GM12864 (cell line): ENCODE results near the gene ZNF827.
"Not testable (repeated sequence)": the region's sequence is repeated elsewhere in the genome, so short reads cannot be mapped to it uniquely, and the experiment has no call there.

Experiments
- DNase-seq: peaks from one replicate; pipeline ENCODE4 v3.0.0-alpha.2; 2011; ENCODE audit warnings: low read depth
- H3K4me3 ChIP-seq: 2 replicates; pipeline ENCODE4 v1.5.1; 2011; ENCODE audit warnings: mild to moderate bottlenecking, low read depth, low read length, control low read depth
- TF ChIP-seq, protein P1 (sequence below): IDR thresholded peaks from 2 replicates; pipeline ENCODE4 v1.5.1; 2011; ENCODE audit warnings: low read depth, mild to moderate bottlenecking, moderate library complexity, low read length, control low read depth, inconsistent platforms; ENCODE audit errors: missing control alignments

ZNF827 gene

GRCh38 chr4:145842224-145842887 is 96.3 kb downstream of the ZNF827 start:
- no peak overlapping the region for H3K4me3 ChIP-seq
- TF ChIP-seq, protein P1, sequence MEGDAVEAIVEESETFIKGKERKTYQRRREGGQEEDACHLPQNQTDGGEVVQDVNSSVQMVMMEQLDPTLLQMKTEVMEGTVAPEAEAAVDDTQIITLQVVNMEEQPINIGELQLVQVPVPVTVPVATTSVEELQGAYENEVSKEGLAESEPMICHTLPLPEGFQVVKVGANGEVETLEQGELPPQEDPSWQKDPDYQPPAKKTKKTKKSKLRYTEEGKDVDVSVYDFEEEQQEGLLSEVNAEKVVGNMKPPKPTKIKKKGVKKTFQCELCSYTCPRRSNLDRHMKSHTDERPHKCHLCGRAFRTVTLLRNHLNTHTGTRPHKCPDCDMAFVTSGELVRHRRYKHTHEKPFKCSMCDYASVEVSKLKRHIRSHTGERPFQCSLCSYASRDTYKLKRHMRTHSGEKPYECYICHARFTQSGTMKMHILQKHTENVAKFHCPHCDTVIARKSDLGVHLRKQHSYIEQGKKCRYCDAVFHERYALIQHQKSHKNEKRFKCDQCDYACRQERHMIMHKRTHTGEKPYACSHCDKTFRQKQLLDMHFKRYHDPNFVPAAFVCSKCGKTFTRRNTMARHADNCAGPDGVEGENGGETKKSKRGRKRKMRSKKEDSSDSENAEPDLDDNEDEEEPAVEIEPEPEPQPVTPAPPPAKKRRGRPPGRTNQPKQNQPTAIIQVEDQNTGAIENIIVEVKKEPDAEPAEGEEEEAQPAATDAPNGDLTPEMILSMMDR, result no peak
- no peak for DNase-seq

DNA sequence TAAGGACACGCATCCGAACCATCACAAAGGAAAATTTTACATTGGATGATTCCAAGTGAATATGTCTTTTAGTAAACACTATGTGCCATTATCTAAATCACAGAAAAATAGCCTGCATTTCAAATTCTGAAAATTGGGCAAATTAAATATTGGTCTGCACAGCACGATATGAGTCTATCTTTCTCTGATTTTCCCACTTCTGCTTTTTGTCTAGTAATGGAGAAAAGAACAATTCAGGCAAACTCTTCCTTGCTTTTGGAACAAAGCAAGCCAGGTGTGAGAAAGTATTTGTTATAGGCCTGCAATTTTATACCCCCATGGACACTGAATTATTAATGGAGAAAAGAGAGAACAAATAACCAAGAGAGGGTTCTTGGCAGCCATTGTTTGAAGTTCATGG is 97.8 kb downstream of the ZNF827 start:
- TF ChIP-seq, protein P1, result no peak
- no peak for DNase-seq
- no peak overlapping the region for H3K4me3 ChIP-seq

DNA sequence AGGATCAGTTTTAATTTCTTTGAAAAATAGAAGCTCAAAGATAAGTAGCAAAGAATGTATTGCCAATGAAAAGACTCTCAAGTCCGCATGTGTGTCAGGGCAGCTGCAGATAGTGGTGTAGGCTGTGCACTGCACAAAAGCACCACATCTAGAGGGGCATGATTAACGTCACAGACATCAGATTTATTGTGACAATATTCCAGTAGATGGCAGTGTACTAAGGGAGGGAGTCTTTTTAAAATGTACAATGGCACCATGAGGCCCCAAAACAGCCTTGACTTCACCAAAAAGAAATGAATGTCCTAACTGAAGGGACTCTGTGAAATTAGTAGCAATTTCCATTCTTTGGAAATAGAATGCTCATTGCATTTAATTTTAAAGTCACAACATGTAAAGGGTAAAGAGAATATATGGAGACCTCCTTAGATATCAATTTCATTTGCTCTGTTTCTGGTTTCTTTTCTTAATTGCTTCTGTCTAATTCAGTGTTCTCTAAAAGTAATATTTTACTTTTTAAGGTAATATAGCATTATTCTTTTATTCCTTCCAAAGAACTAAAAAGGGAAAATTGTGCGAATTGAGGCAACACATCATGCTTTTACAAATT is 98.4 kb downstream of the ZNF827 start:
- DNase-seq, result peak; percentile 43
- TF ChIP-seq, protein P1, result peak; percentile 53
- H3K4me3 ChIP-seq, result no peak overlapping the region

DNA sequence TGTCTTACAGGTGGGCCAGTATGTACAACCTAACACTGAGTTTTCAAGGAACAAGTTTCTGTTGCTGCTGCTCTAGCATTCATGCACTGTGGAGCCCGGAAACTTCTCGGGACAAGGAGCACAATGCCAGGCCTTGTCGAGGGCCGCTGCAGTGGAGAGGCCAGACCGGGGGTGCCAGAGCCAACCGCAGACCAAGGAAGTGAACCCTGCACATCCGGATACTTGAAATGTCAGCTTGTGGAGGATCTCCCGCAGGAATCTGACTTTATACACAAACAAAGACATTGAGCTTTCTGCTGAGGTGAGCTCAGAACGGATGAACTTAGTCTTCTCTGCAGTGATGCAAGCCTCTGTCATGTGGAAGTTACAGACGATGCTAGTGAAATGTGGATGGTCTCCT is 99.5 kb downstream of the ZNF827 start:
- no peak for DNase-seq
- H3K4me3 ChIP-seq, result no peak overlapping the region
- TF ChIP-seq, protein P1, result no peak

DNA sequence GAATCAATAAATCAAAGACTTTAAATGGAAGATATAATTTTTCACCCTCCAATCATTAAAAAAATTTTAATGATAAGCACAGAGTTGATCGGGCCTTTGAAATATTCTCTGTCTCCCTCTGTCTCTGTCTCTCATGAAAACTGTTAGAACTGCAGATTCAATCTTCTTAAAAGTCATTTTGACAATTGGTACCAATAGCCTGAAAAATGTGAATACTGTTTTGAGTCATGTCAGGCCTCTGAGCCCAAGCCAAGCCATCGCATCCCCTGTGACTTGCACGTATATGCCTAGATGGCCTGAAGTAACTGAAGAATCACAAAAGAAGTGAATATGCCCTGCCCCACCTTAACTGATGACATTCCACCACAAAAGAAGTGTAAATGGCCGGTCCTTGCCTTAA is 106.2 kb downstream of the ZNF827 start:
- not testable (repeated sequence) for DNase-seq, H3K4me3 ChIP-seq

- no peak overlapping the region for H3K4me3 ChIP-seq
- peak; percentile 53 for DNase-seq
- TF ChIP-seq, protein P1, result no peak
Measured at GRCh38 chr4:145830699-145831098, 107.9 kb downstream of the ZNF827 start.

GRCh38 chr4:145829629-145830395 is 108.8 kb downstream of the ZNF827 start:
- no peak overlapping the region; the same call in 1 of the 2 replicates for H3K4me3 ChIP-seq
- DNase-seq, result peak; percentile 43
- TF ChIP-seq, protein P1, result no peak
